ENCODE measurements around the gene EXTL1. TPM values are rescaled to one million over a fixed set of nuclear protein-coding genes. Genes with fewer than 3 reads are reported as not detected.

Gene EXTL1
- total RNA-seq, 2 donors from 2014 or later = 1.6 TPM; not detected in 1

DNA sequence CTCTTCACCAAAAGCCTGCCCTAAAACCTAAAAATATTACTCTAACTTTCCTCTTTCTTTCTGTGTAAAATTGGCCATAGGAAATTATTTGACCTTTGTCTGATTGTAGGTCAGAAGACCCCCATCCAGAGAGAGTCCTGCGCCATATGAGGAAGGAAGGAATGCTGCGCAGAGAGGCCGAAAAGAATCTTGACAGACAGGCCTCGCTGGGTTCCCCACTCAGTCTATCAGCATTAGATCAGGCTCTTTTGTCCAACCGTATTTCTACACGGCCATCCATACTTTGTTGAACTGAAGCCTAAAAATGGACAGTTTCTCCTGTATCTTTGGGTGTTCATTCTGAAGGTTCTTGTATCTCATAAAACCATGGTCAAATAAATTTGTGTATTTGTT lies 28.7 kb downstream of the EXTL1 start:
- no peaks in the 10 kb centered on the region for H3K9me3 ChIP-seq
- peaks cover 2% of the 10 kb centered on the region for H3K27me3 ChIP-seq (replicated peaks; ENCODE audit: insufficient read depth)
- H3K4me3 ChIP-seq = no peak overlapping the region
- TF ChIP-seq, protein P1, sequence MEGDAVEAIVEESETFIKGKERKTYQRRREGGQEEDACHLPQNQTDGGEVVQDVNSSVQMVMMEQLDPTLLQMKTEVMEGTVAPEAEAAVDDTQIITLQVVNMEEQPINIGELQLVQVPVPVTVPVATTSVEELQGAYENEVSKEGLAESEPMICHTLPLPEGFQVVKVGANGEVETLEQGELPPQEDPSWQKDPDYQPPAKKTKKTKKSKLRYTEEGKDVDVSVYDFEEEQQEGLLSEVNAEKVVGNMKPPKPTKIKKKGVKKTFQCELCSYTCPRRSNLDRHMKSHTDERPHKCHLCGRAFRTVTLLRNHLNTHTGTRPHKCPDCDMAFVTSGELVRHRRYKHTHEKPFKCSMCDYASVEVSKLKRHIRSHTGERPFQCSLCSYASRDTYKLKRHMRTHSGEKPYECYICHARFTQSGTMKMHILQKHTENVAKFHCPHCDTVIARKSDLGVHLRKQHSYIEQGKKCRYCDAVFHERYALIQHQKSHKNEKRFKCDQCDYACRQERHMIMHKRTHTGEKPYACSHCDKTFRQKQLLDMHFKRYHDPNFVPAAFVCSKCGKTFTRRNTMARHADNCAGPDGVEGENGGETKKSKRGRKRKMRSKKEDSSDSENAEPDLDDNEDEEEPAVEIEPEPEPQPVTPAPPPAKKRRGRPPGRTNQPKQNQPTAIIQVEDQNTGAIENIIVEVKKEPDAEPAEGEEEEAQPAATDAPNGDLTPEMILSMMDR (IDR thresholded peaks at IDR 0.05) = no peak
- peaks cover 0 to 9% of the 10 kb centered on the region in 2 donors for H3K4me1 ChIP-seq (ENCODE audit: control insufficient read depth in 1 of 2, low read depth in 2 of 2)
- no peak for DNase-seq (ENCODE audit: low spot score)
- H3K27ac ChIP-seq = no peak overlapping the region
- no peaks in the 10 kb centered on the region for H3K36me3 ChIP-seq
- ATAC-seq (ENCODE audit: insufficient number of reproducible peaks, low FRiP score, low read depth) = no peak

DNA sequence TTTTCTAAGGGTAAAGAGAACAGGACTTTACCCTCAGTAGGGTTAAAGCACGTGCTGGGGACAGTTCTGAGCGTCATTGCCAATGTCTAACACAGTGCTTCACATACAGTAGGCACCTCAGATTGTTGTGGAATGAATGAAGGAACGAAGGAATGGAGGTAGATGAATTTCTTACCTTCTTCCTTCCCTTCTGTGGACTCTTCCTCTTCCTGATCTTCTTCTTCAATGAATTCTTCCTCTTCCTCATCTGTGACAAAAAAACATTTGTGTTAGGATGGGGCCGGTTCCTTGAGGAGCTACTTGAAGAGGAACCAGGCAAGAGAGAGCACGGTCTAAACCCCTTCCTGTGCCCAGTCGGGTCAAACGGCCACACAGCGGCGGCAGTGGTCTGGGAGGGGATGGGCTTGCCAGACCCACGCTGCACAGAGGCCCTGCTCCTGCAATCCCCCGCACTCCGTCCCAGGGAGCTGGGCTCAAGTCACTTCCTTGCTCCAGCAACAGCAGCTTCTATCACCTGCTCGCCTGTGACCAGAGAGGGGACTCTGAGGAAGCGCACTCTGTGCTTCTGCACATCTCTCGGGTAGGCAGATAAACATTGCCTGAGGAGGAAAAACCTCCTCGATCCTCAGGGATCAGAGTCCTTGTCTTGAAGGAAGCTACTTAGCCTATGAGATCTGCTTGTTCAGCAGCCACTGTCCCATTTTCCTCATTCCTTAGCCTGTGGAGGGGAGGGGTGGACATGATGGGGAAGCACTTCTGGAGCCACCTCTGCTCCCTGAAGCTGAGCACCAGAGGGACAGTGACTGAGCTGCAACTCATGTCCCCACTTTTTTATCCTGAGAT lies 32.4 kb downstream of the EXTL1 start:
- DNase-seq (ENCODE audit: low spot score) = no peak
- no peaks in the 10 kb centered on the region for H3K36me3 ChIP-seq
- no peaks in the 10 kb centered on the region for H3K4me1 ChIP-seq (ENCODE audit: control insufficient read depth in 1 of 2, low read depth in 2 of 2)
- no peak overlapping the region for H3K27ac ChIP-seq
- TF ChIP-seq, protein P1 (IDR thresholded peaks at IDR 0.05) = no peak
- H3K9me3 ChIP-seq = no peaks in the 10 kb centered on the region
- H3K4me3 ChIP-seq = no peak overlapping the region
- no peak for ATAC-seq (ENCODE audit: insufficient number of reproducible peaks, low FRiP score, low read depth)
- no peaks in the 10 kb centered on the region for H3K27me3 ChIP-seq (replicated peaks; ENCODE audit: insufficient read depth)

DNA sequence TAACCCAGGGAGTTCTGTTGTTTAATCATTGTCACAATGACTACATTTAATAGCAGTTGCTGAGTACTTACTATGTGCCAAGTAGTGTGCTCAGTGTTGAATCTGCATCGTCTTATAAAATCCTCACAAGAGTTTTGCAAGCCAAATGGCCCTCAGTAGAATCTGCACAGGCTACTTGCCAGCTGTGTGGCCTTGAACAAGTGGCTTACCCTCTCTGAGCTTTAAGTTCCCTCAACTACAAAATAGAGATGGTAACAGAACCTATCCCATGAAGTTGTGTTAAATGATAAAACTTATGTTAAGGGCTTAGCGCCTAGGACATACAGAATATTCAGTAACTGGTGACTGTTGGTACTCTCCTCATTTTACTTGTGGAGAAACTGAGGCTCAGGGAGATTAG lies 33.5 kb downstream of the EXTL1 start:
- no peak overlapping the region for H3K4me3 ChIP-seq
- no peak for DNase-seq (ENCODE audit: low spot score)
- ATAC-seq (ENCODE audit: insufficient number of reproducible peaks, low FRiP score, low read depth) = no peak
- no peaks in the 10 kb centered on the region for H3K36me3 ChIP-seq
- H3K4me1 ChIP-seq (ENCODE audit: control insufficient read depth in 1 of 2, low read depth in 2 of 2) = no peaks in the 10 kb centered on the region
- H3K27ac ChIP-seq = no peak overlapping the region
- H3K27me3 ChIP-seq (replicated peaks; ENCODE audit: insufficient read depth) = no peaks in the 10 kb centered on the region
- H3K9me3 ChIP-seq = no peaks in the 10 kb centered on the region
- TF ChIP-seq, protein P1 (IDR thresholded peaks at IDR 0.05) = no peak

DNA sequence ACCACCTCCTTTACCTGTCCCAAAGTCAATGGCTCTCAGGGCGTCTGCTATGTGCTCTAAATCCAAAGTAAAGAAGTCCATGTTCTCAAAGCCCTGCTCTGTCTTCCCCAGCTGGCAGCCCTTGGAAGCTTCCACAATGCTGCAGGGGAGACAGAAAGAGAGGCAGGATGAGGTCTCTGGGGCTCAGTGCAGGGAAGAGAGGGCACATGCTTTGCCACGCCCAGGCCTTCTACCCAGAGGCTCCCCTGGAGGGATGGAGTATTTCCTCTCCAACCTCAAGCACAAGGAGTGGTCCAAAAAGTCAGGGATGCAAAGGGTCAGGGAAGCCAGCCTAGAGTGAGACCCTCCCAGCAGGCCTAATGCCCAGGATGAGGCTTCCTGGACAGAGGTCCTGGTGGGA lies 35.6 kb downstream of the EXTL1 start:
- ATAC-seq (ENCODE audit: insufficient number of reproducible peaks, low FRiP score, low read depth) (no peak), DNase-seq (ENCODE audit: low spot score) (no peak)
- TF ChIP-seq, protein P1 (IDR thresholded peaks at IDR 0.05) = no peak
- Histone ChIP-seq H3K9me3 (no peaks in the 10 kb centered on the region), H3K27me3 (replicated peaks; ENCODE audit: insufficient read depth) (no peaks in the 10 kb centered on the region), H3K4me3 (no peak overlapping the region), H3K4me1 (ENCODE audit: control insufficient read depth in 1 of 2, low read depth in 2 of 2) (no peaks in the 10 kb centered on the region), H3K27ac (no peak overlapping the region), H3K36me3 (no peaks in the 10 kb centered on the region)

DNA sequence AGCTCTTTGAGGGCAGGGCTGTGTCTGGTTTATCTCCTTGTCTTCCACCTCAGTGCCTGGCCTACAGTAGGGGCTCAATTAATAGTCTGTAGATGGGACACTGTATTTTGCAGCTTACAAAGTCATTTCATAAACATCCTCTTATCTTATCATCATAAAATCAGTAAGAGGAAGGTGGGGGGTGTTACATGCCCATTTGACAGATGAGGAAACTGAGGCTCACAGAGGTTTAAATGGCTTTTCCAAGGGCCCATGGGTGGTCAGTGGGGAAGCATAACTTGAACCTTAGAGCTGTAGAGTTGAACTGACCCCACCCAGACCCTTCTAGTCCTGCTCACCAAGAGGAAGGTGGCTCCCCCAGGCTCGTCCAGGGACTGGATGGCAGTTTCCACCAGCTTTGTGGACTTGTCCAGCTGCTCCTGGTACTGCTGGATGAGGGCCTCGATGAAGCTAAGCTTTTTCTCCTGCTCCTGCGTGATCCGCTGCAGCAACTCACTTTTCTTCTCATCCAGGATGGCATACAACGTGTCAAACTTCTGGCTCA lies 36.5 kb downstream of the EXTL1 start:
- Histone ChIP-seq H3K27me3 (replicated peaks; ENCODE audit: insufficient read depth) (no peaks in the 10 kb centered on the region), H3K9me3 (no peaks in the 10 kb centered on the region), H3K4me1 (ENCODE audit: control insufficient read depth in 1 of 2, low read depth in 2 of 2) (no peaks in the 10 kb centered on the region), H3K4me3 (no peak overlapping the region), H3K27ac (no peak overlapping the region), H3K36me3 (no peaks in the 10 kb centered on the region)
- DNase-seq (ENCODE audit: low spot score) (no peak), ATAC-seq (ENCODE audit: insufficient number of reproducible peaks, low FRiP score, low read depth) (no peak)
- TF ChIP-seq, protein P1 (IDR thresholded peaks at IDR 0.05) = no peak
